ENCODE measurements around the gene RASAL1.

GRCh38 chr12:113120670-113121370, 14.7 kb downstream of the RASAL1 start:
- TF ChIP-seq CTCF (IDR thresholded peaks at IDR 0.05 in 8 of 11, conservative IDR thresholded peaks at IDR 0.05 in 3 of 11), result no peak
- no peak for TF ChIP-seq POLR2A (IDR thresholded peaks at IDR 0.05)
